HepG2 (cell line): Measurements from ENCODE around the gene RASSF10.

Experiments
- CHD2 ChIP-seq: IDR thresholded peaks from 2 replicates; pipeline ENCODE4 v1.6.1; 2011; ENCODE audit warnings: low read depth, low read length, improper control_type of control experiment
- EZH2 ChIP-seq: conservative IDR thresholded peaks from 2 replicates; pipeline ENCODE4 v1.6.1; 2012; ENCODE audit warnings: mild to moderate bottlenecking, low read depth, low read length, moderate library complexity
- KDM1A ChIP-seq: IDR thresholded peaks from 2 replicates; pipeline ENCODE4 v1.6.1; 2016; ENCODE audit warnings: missing compliant biosample characterization
- POLR2AphosphoS2 ChIP-seq: IDR thresholded peaks from 2 replicates; pipeline ENCODE4 v1.6.1; 2011; ENCODE audit warnings: low read depth, low read length, improper control_type of control experiment
- POLR2AphosphoS5 ChIP-seq: IDR thresholded peaks from 2 replicates; pipeline ENCODE4 v1.6.1; 2012; ENCODE audit warnings: low read depth, low read length

GRCh38 chr11:13011466-13012055 lies 2.4 kb downstream of the RASSF10 start:
- TF ChIP-seq POLR2AphosphoS5 (no peak), POLR2AphosphoS2 (no peak), EZH2 (no peak), CHD2 (no peak), KDM1A (no peak)
